ENCODE data around the gene SIRT7.
A peak's percentile ranks its signal among the peaks of the same experiment; 100 is the strongest.

SIRT7 gene

GRCh38 chr17:81917565-81918332, at the start of gene SIRT7:
SIRT7 (minus strand) TSS chr17:81918176; CDS start chr17:81918131, 45 bp downstream.
- DNase-seq (ENCODE audit: low read depth) = peak; percentile 43

GRCh38 chr17:81967244-81967532, 49.2 kb upstream of the SIRT7 start:
- no peak for DNase-seq (ENCODE audit: low read depth)

GRCh38 chr17:81966343-81967243, 48.6 kb upstream of the SIRT7 start:
- DNase-seq (ENCODE audit: low read depth) = no peak

GRCh38 chr17:81964081-81964849, 46.3 kb upstream of the SIRT7 start:
- no peak for DNase-seq (ENCODE audit: low read depth)

GRCh38 chr17:81962499-81963441, 44.8 kb upstream of the SIRT7 start:
- DNase-seq (ENCODE audit: low read depth) = no peak

GRCh38 chr17:81961521-81962498, 43.8 kb upstream of the SIRT7 start:
- DNase-seq (ENCODE audit: low read depth) = no peak

GRCh38 chr17:81961087-81961511, 43.1 kb upstream of the SIRT7 start, which contains the start of gene NOTUM:
NOTUM (minus strand) TSS chr17:81961187; CDS start chr17:81960909, 278 bp downstream.
- DNase-seq (ENCODE audit: low read depth) = no peak

- no peak for DNase-seq (ENCODE audit: low read depth)
Measured at GRCh38 chr17:81960130-81960958, 42.4 kb upstream of the SIRT7 start.

- no peak for DNase-seq (ENCODE audit: low read depth)
Measured at GRCh38 chr17:81959362-81960129, 41.6 kb upstream of the SIRT7 start.

GRCh38 chr17:81958633-81959342, 40.8 kb upstream of the SIRT7 start:
- no peak for DNase-seq (ENCODE audit: low read depth)

GRCh38 chr17:81957691-81958432, 39.9 kb upstream of the SIRT7 start:
- DNase-seq (ENCODE audit: low read depth) = no peak

GRCh38 chr17:81956607-81957589, 38.9 kb upstream of the SIRT7 start:
- no peak for DNase-seq (ENCODE audit: low read depth)

GRCh38 chr17:81955756-81956544, 38.0 kb upstream of the SIRT7 start:
- no peak for DNase-seq (ENCODE audit: low read depth)

GRCh38 chr17:81955058-81955681, 37.2 kb upstream of the SIRT7 start:
- DNase-seq (ENCODE audit: low read depth) = no peak
